AG04450 (cell line): ENCODE measurements around the gene CLNK. TPM values are rescaled to one million over a fixed set of nuclear protein-coding genes. Genes with fewer than 3 reads are reported as not detected.

Experiments
- CTCF ChIA-PET: fragments of 300-600, 350-600 bp; formaldehyde crosslinking; extraction: SDS; loops from one replicate; lab custom pipeline; 2022; ENCODE audit warnings: antibody characterized with exemption, inconsistent platforms; lab: Charles Lee
- POLR2A ChIA-PET: fragments of 350-600 bp; formaldehyde crosslinking; extraction: SDS; loops from one replicate; lab custom pipeline; 2021; ENCODE audit warnings: antibody characterized with exemption, inconsistent platforms; lab: Yijun Ruan, JAX
- DNase-seq: peaks from one replicate; pipeline ENCODE4 v3.0.0-alpha.2; 2011; ENCODE audit warnings: low read depth, low spot score
- H3K27ac ChIP-seq: one replicate; pipeline ENCODE4 v1.5.1; 2012; ENCODE audit warnings: low read depth, low read length, control low read depth
- H3K27me3 ChIP-seq: one replicate; pipeline ENCODE4 v1.6.0; 2012; ENCODE audit warnings: low read length; ENCODE audit not compliant: control insufficient read depth, insufficient read depth
- H3K4me3 ChIP-seq: 2 replicates; pipeline ENCODE4 v1.5.1; 2011; ENCODE audit warnings: mild to moderate bottlenecking, low read depth, low read length, control low read depth
- H3K9me3 ChIP-seq: 2 replicates; pipeline ENCODE4 v1.5.1; 2012; ENCODE audit warnings: low read length; ENCODE audit not compliant: control insufficient read depth, insufficient read depth
- polyA plus RNA-seq: library from polyadenylated mRNA; depleted of rRNA; stranded (reverse); fragments of >200 nt; gene quantifications from 2 replicates; pipeline ENCODE4 v1.2.3, GENCODE V29; 2011
- TF ChIP-seq, protein P1 (sequence below): IDR thresholded peaks from 2 replicates; pipeline ENCODE4 v1.5.1; 2011; ENCODE audit warnings: low read depth, low read length, control low read depth, inconsistent platforms

Gene CLNK
- polyA plus RNA-seq, 1 experiment, result not detected

GRCh38 chr4:10571909-10572308, 112.7 kb downstream of the CLNK start:
- Histone ChIP-seq H3K4me3 (no peak overlapping the region), H3K9me3 (no peaks in the 10 kb centered on the region), H3K27ac (no peak overlapping the region), H3K27me3 (peaks cover 4% of the 10 kb centered on the region)
- TF ChIP-seq, protein P1, sequence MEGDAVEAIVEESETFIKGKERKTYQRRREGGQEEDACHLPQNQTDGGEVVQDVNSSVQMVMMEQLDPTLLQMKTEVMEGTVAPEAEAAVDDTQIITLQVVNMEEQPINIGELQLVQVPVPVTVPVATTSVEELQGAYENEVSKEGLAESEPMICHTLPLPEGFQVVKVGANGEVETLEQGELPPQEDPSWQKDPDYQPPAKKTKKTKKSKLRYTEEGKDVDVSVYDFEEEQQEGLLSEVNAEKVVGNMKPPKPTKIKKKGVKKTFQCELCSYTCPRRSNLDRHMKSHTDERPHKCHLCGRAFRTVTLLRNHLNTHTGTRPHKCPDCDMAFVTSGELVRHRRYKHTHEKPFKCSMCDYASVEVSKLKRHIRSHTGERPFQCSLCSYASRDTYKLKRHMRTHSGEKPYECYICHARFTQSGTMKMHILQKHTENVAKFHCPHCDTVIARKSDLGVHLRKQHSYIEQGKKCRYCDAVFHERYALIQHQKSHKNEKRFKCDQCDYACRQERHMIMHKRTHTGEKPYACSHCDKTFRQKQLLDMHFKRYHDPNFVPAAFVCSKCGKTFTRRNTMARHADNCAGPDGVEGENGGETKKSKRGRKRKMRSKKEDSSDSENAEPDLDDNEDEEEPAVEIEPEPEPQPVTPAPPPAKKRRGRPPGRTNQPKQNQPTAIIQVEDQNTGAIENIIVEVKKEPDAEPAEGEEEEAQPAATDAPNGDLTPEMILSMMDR, result no peak
- ChIA-PET POLR2A (no interaction called here), CTCF (interaction anchor here (1.3 kb wide), 1 partner anchor 10 kb away, joined by 3 read pairs; no protein-coding TSS in a partner anchor)
- DNase-seq, result no peak

- no peak overlapping the region for H3K4me3 ChIP-seq
- peaks cover 4% of the 10 kb centered on the region for H3K27me3 ChIP-seq
- CTCF ChIA-PET, result interaction anchor here (0.5 kb wide), 1 partner anchor 106 kb away, joined by 7 read pairs; no protein-coding TSS in a partner anchor
- no peak overlapping the region for H3K27ac ChIP-seq
- POLR2A ChIA-PET, result no interaction called here
- H3K9me3 ChIP-seq, result no peaks in the 10 kb centered on the region
- no peak for DNase-seq
- TF ChIP-seq, protein P1, result no peak
Measured at GRCh38 chr4:10569491-10569890, 115.1 kb downstream of the CLNK start.

- DNase-seq, result no peak
- TF ChIP-seq, protein P1, result no peak
- no peak overlapping the region for H3K27ac ChIP-seq
- no peak overlapping the region for H3K4me3 ChIP-seq
- H3K27me3 ChIP-seq, result peaks cover 4% of the 10 kb centered on the region
- ChIA-PET POLR2A (no interaction called here), CTCF (no interaction called here)
- H3K9me3 ChIP-seq, result no peaks in the 10 kb centered on the region
Measured at GRCh38 chr4:10567766-10568165, 116.8 kb downstream of the CLNK start.

- POLR2A ChIA-PET, result no interaction called here
- CTCF ChIA-PET, result no interaction called here
- TF ChIP-seq, protein P1, result no peak
- DNase-seq, result no peak
- H3K9me3 ChIP-seq, result no peaks in the 10 kb centered on the region
- H3K27me3 ChIP-seq, result no peaks in the 10 kb centered on the region
- no peak overlapping the region for H3K27ac ChIP-seq
- H3K4me3 ChIP-seq, result no peak overlapping the region
Measured at GRCh38 chr4:10565166-10565780, 119.3 kb downstream of the CLNK start.

GRCh38 chr4:10554694-10555093, 129.9 kb downstream of the CLNK start:
- Histone ChIP-seq H3K27me3 (peaks cover 3% of the 10 kb centered on the region), H3K9me3 (no peaks in the 10 kb centered on the region), H3K4me3 (no peak overlapping the region), H3K27ac (no peak overlapping the region)
- CTCF ChIA-PET, result interaction anchor here (0.6 to 5.3 kb wide), 12 partner anchors 9 to 1187 kb away, joined by 3 to 28 read pairs (median 3); no protein-coding TSS in a partner anchor
- TF ChIP-seq, protein P1, result peak; percentile 87
- POLR2A ChIA-PET, result no interaction called here
- no peak for DNase-seq
